K562 (cell line): ENCODE measurements around the gene DNASE2. TPM values are rescaled to one million over a fixed set of nuclear protein-coding genes. Genes with fewer than 3 reads are reported as not detected.

Experiments
- ARID2 ChIP-seq: fragments of 450-650 bp; IDR thresholded peaks from 2 replicates; pipeline ENCODE4 v1.6.1; 2017; ENCODE audit warnings: antibody characterized with exemption, mild to moderate bottlenecking
- ATF2 ChIP-seq: sonication (generic); formaldehyde crosslinking; IDR thresholded peaks from 2 replicates; pipeline ENCODE4 v1.8.1; 2022; ENCODE audit warnings: missing genetic modification reagents
- C11orf30 ChIP-seq: fragments of 450-650 bp; IDR thresholded peaks from 2 replicates; pipeline ENCODE4 v1.6.1; 2016; ENCODE audit warnings: low read depth, mild to moderate bottlenecking
- CC2D1A ChIP-seq: fragments of 450-650 bp; IDR thresholded peaks from 2 replicates; pipeline ENCODE4 v1.6.1; 2017; ENCODE audit warnings: mild to moderate bottlenecking
- DDX20 ChIP-seq: fragments of 450-650 bp; IDR thresholded peaks from 2 replicates; pipeline ENCODE4 v1.6.1; 2016; ENCODE audit warnings: missing genetic modification characterization, low read depth, mild to moderate bottlenecking, missing compliant biosample characterization, moderate library complexity
- GATAD2B ChIP-seq: fragments of 450-650 bp; IDR thresholded peaks from 2 replicates; pipeline ENCODE4 v1.6.1; 2017; ENCODE audit warnings: mild to moderate bottlenecking, borderline replicate concordance
- HMG20B ChIP-seq: fragments of 250-450 bp; sonication (Bioruptor Pico); IDR thresholded peaks from 2 replicates; pipeline ENCODE4 v1.5.0; 2021; ENCODE audit warnings: mild to moderate bottlenecking
- HNRNPL ChIP-seq: fragments of 200-400 bp; formaldehyde crosslinking; IDR thresholded peaks from 2 replicates; pipeline ENCODE4 v1.6.1; 2017; ENCODE audit warnings: low read depth, mild to moderate bottlenecking, low read length
- IRF9 ChIP-seq: fragments of 450-650 bp; IDR thresholded peaks from 2 replicates; pipeline ENCODE4 v1.6.1; 2016; ENCODE audit warnings: missing biosample characterization, missing genetic modification characterization
- KAT8 ChIP-seq: fragments of 450-650 bp; IDR thresholded peaks from 2 replicates; pipeline ENCODE4 v1.6.1; 2016; ENCODE audit warnings: low read depth, mild to moderate bottlenecking
- NR2F6 ChIP-seq: fragments of 450-650 bp; formaldehyde crosslinking; IDR thresholded peaks from 2 replicates; pipeline ENCODE4 v1.4.0; 2020; ENCODE audit warnings: mild to moderate bottlenecking
- PML ChIP-seq: IDR thresholded peaks from 2 replicates; pipeline ENCODE4 v1.6.1; 2012; ENCODE audit warnings: low read length, inconsistent platforms
- POLR2AphosphoS5 ChIP-seq: IDR thresholded peaks from 2 replicates; pipeline ENCODE4 v1.6.1; 2011; ENCODE audit warnings: mild to moderate bottlenecking, low read depth, low read length, moderate library complexity; ENCODE audit not compliant: control insufficient read depth, insufficient read depth
- PPARD ChIP-seq: fragments of 250-450 bp; sonication (Bioruptor Pico); IDR thresholded peaks from 2 replicates; pipeline ENCODE4 v1.8.0; 2022; ENCODE audit warnings: inconsistent platforms, mild to moderate bottlenecking, moderate library complexity
- SMAD2 ChIP-seq: fragments of 150-350 bp; IDR thresholded peaks from 2 replicates; pipeline ENCODE4 v1.6.1; 2014; ENCODE audit warnings: low read depth, mild to moderate bottlenecking, low read length
- TFAP4 ChIP-seq: sonication (generic); formaldehyde crosslinking; IDR thresholded peaks from 2 replicates; pipeline ENCODE4 v1.8.0; 2022; ENCODE audit warnings: missing genetic modification reagents, mild to moderate bottlenecking, moderate library complexity, borderline replicate concordance
- TOE1 ChIP-seq, 2 experiments: fragments of 450-650 bp in 1 of 2; sonication (generic) in 1 of 2; formaldehyde crosslinking in 1 of 2; IDR thresholded peaks; 2 replicates each; pipeline versions ENCODE4 v1.7.1 to v1.8.0; 2016 to 2022; ENCODE audit warnings: borderline replicate concordance in 2 of 2, mild to moderate bottlenecking in 2 of 2, antibody characterized with exemption in 1 of 2, inconsistent platforms in 1 of 2, low read depth in 1 of 2, missing genetic modification reagents in 1 of 2, moderate library complexity in 1 of 2
- TRIM24 ChIP-seq, 2 experiments: fragments of 450-650 bp; IDR thresholded peaks; 2 replicates each; pipeline ENCODE4 v1.6.1; 2016
- YBX1 ChIP-seq: fragments of 450-650 bp; IDR thresholded peaks from 2 replicates; pipeline ENCODE4 v1.7.1; 2016; ENCODE audit warnings: mild to moderate bottlenecking
- ZBTB1 ChIP-seq: sonication (generic); formaldehyde crosslinking; IDR thresholded peaks from 2 replicates; pipeline ENCODE4 v1.8.1; 2023; ENCODE audit warnings: missing genetic modification reagents, low read depth, mild to moderate bottlenecking, borderline replicate concordance
- ZNF146 ChIP-seq: IDR thresholded peaks from one replicate; pipeline ENCODE4 v1.6.1; 2018; ENCODE audit warnings: missing compliant biosample characterization; ENCODE audit not compliant: unreplicated experiment
- ZNF212 ChIP-seq: fragments of 450-650 bp; formaldehyde crosslinking; IDR thresholded peaks from 2 replicates; pipeline ENCODE4 v1.4.0; 2020; ENCODE audit warnings: mild to moderate bottlenecking
- ZNF395 ChIP-seq: fragments of 200-800 bp; sonication (Bioruptor generic); IDR thresholded peaks from 2 replicates; pipeline ENCODE4 v1.6.1; 2017; ENCODE audit warnings: missing genetic modification characterization, missing compliant biosample characterization
- ZNF431 ChIP-seq: sonication (generic); formaldehyde crosslinking; IDR thresholded peaks from 2 replicates; pipeline ENCODE4 v1.8.0; 2022; ENCODE audit warnings: mild to moderate bottlenecking, missing genetic modification reagents
- ZNF583 ChIP-seq: fragments of 250-450 bp; sonication (Bioruptor Pico); IDR thresholded peaks from 2 replicates; pipeline ENCODE4 v1.4.0; 2020
- polyA plus RNA-seq, 8 experiments: library from polyadenylated mRNA; depleted of rRNA in 4 of 8; stranded (reverse) in 5 of 8; unstranded in 3 of 8; fragments of >200 nt; fragmentation: Nextera tagmentation in 2 of 8; fragmentation: Illumina TruSeq in 1 of 8; extraction: Ambion mirVana in 2 of 8; extraction: Trizol in 1 of 8; gene quantifications; 2 replicates each; pipeline versions ENCODE4 v1.2.1 to v1.2.3, GENCODE V29; 2011 to 2014; ENCODE audit warnings: inconsistent platforms in 1 of 8, missing spikeins in 1 of 8
- total RNA-seq, 7 experiments: library from RNA; depleted of rRNA in 6 of 7; stranded (reverse); fragments of >200 nt in 6 of 7; fragmentation: Illumina TruSeq in 2 of 7; extraction: Trizol in 2 of 7; gene quantifications; 2 replicates each; pipeline versions ENCODE4 v1.2.1 to v1.2.3, GENCODE V29; 2011 to 2021; ENCODE audit warnings: low replicate concordance in 1 of 7

The DNASE2 gene
- total and polyA plus RNA-seq, 9 of the 15 experiments (the other 6 are each of a cell fraction or from before 2014, with no cell fraction given): 4.4 to 27.0 (median 20.2) TPM

GRCh38 chr19:12885749-12886650 is 4.8 kb upstream of the DNASE2 start (continued):
- TF ChIP-seq ZNF212 (no peak), POLR2AphosphoS5 (peak; percentile 94), TFAP4 (CRISPR knock-in tag) (no peak), ZBTB1 (CRISPR knock-in tag) (no peak), IRF9 (tag) (no peak), ZNF431 (CRISPR knock-in tag) (no peak), DDX20 (tag) (no peak), PML (peak; percentile 84), HNRNPL (no peak), PPARD (CRISPR knock-in tag) (no peak), KAT8 (no peak), ATF2 (CRISPR knock-in tag) (no peak; the same call in 1 of the 2 replicates), TRIM24 (IDR thresholded peaks at IDR 0.05) (peak; percentile 77 to 81), ZNF146 (CRISPR knock-in tag) (no peak), NR2F6 (no peak), ZNF395 (no peak), YBX1 (no peak), ZNF583 (CRISPR knock-in tag) (0 out of 2 replicates have a peak, but pooled peaks have one; percentile 2), C11orf30 (no peak), SMAD2 (no peak), HMG20B (CRISPR knock-in tag) (no peak), TOE1 (IDR thresholded peaks at IDR 0.05; ENCODE audit: borderline replicate concordance) (no peak), TOE1 (CRISPR knock-in tag; IDR thresholded peaks at IDR 0.05; ENCODE audit: borderline replicate concordance, low read depth) (no peak), GATAD2B (peak; percentile 46), CC2D1A (peak; percentile 72; the same call in 1 of the 2 replicates), ARID2 (no peak)
